ENCODE results near the gene CBX8. TPM values are rescaled to one million over a fixed set of nuclear protein-coding genes. Genes with fewer than 3 reads are reported as not detected.

The CBX8 gene
- total and polyA plus RNA-seq, 2 of the 8 experiments (the other 6 are each of a cell fraction or from before 2014, with no cell fraction given), result 0.09 to 2.1 TPM

DNA sequence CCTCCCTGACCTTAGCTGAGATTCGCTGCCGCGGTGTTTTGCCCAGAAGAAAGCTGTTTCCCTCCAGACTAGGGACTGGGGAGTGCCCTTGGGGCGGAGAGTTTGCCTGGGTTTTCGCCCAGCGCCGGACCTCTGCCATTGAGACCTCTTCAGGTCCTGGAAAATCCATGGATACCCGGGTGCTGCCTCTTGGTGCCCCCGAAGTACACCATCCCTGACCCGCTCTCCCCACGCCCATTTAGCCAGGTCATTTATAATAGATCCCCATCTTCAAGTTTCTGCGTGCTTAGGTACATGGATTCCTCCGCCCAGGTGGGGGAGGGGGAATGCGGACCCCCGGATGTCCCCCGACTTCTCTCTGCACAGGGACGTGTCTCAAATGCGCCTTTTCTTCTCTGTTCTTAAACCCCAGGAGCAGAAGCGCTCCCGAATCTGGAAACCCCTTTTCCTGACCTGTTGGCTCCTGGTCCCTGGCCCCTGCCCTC lies 15.0 kb upstream of the CBX8 start:
- H3K56ac ChIP-seq (replicated peaks; ENCODE audit: insufficient read length, low read depth, low read length), result no peak overlapping the region
- H3K23me2 ChIP-seq (ENCODE audit: low read depth, low read length), result peaks cover 6% of the 10 kb centered on the region
- peak overlapping the region; percentile 51 to 69 for H3K4me2 ChIP-seq (ENCODE audit: insufficient read depth in 1 of 2, low read depth in 2 of 2, low read length in 2 of 2)
- DNase-seq (ENCODE audit: low read depth in 1 of 2, low spot score in 2 of 2), result no peak
- no peak overlapping the region for H2BK120ac ChIP-seq (replicated peaks; ENCODE audit: low read depth, low read length)
- no peaks in the 10 kb centered on the region for H3K79me2 ChIP-seq (ENCODE audit: control insufficient read depth in 1 of 2, insufficient read depth in 2 of 2, low read length in 2 of 2)
- H3K4me1 ChIP-seq (replicated peaks in 1 of 4; ENCODE audit: control insufficient read depth in 3 of 4, insufficient read depth in 4 of 4, low read length in 3 of 4), result peaks cover 0 to 42% (median 36%) of the 10 kb centered on the region in 4 experiments; a peak in 6 of 7 replicates
- H2AK5ac ChIP-seq (ENCODE audit: low read depth, low read length), result no peak overlapping the region
- peak overlapping the region; percentile 10; the same call in 1 of the 2 replicates for H2BK5ac ChIP-seq (ENCODE audit: low read depth, low read length)
- no peak overlapping the region for H3K27ac ChIP-seq (ENCODE audit: low read depth, low read length)
- H3K27me3 ChIP-seq (replicated peaks in 1 of 4; ENCODE audit: control insufficient read depth in 3 of 4, extremely low read depth in 1 of 4, insufficient read depth in 3 of 4, low read length in 3 of 4), result peaks cover 86 to 95% (median 93%) of the 10 kb centered on the region in 4 experiments
- no peak overlapping the region for H3K4ac ChIP-seq (replicated peaks; ENCODE audit: insufficient read length, low read depth, low read length)
- no peak overlapping the region for H2AFZ ChIP-seq (ENCODE audit: low read length)
- CTCF ChIA-PET (ENCODE audit: partially characterized antibody), result interaction anchor here (0.9 to 19.1 kb wide), 15 partner anchors 8 to 167 kb away, joined by 3 to 576 read pairs (median 6); partner anchors contain the start of gene CBX4
- H3K36me3 ChIP-seq (ENCODE audit: control insufficient read depth in 2 of 4, insufficient read depth in 4 of 4, low read length in 3 of 4), result peaks cover 0 to 15% (median 0%) of the 10 kb centered on the region in 4 experiments; a peak in 1 of 8 replicates
- H2BK12ac ChIP-seq (ENCODE audit: low read depth, low read length), result peak overlapping the region; percentile 62
- WGBS, 2 experiments (ENCODE audit: extremely low coverage in 1 of 2, insufficient coverage in 1 of 2, insufficient read length in 1 of 2, insufficient replicate concordance in 2 of 2, low coverage in 1 of 2, low lambda C conversion rate in 2 of 2, missing lambda C conversion rate in 1 of 2), result 3% methylated on average over 20 of the region's 20 CpGs; no CpG with 5 or more reads in 1 of the 2 experiments
- peak overlapping the region; percentile 14; the same call in 1 of the 2 replicates for H4K8ac ChIP-seq (ENCODE audit: extremely low read depth, insufficient read depth, low read length)
- peaks cover 0 to 24% of the 10 kb centered on the region in 2 experiments for H4K20me1 ChIP-seq (replicated peaks in 1 of 2; ENCODE audit: control insufficient read depth in 1 of 2, insufficient read depth in 2 of 2, low read length in 2 of 2)
- POLR2A ChIA-PET (ENCODE audit: partially characterized antibody), result interaction anchor here (0.7 to 24.0 kb wide), 8 partner anchors 8 to 173 kb away, joined by 3 to 374 read pairs (median 16); partner anchors contain the start of genes CBX4 and CBX8
- no peaks in the 10 kb centered on the region for H3K9me3 ChIP-seq (ENCODE audit: insufficient read depth in 2 of 2, low read depth in 1 of 2, low read length in 1 of 2)
- no peak overlapping the region for H2BK20ac ChIP-seq (ENCODE audit: low read length)
- no peak overlapping the region for H4K5ac ChIP-seq (ENCODE audit: insufficient read length, low read depth, low read length)
- no peak overlapping the region for H3K23ac ChIP-seq (ENCODE audit: insufficient read length)
- no peak overlapping the region for H4K91ac ChIP-seq (replicated peaks; ENCODE audit: insufficient read length, low read length)
- H3K79me1 ChIP-seq (ENCODE audit: low read depth, low read length), result no peaks in the 10 kb centered on the region
- H3K4me3 ChIP-seq (ENCODE audit: extremely low read depth in 1 of 4, insufficient read depth in 2 of 4, low read depth in 3 of 4, low read length in 4 of 4), result peak overlapping the region in 2 of 4 experiments; percentile 1 to 53; a peak in 2 of 8 replicates
- H2BK15ac ChIP-seq (ENCODE audit: low read length), result no peak overlapping the region
- H3K9ac ChIP-seq (replicated peaks in 1 of 4; ENCODE audit: extremely low read depth in 1 of 4, low read depth in 3 of 4, low read length in 3 of 4), result no peak overlapping the region
- no peak overlapping the region for H3K14ac ChIP-seq (ENCODE audit: insufficient read length)
- FAIRE-seq, result no peak
- peak overlapping the region; percentile 65; the same call in 1 of the 2 replicates for H3K18ac ChIP-seq (ENCODE audit: extremely low read depth, low read length)
- TF ChIP-seq RNF2 (IDR thresholded peaks at IDR 0.05; ENCODE audit: borderline replicate concordance, low read depth, low read length, missing control alignments, poor library complexity, severe bottlenecking), result no peak
- TF ChIP-seq CTBP2 (IDR thresholded peaks at IDR 0.05; ENCODE audit: borderline replicate concordance, insufficient read depth, insufficient read length, low read length), result peak; percentile 21
- TF ChIP-seq, protein P1, sequence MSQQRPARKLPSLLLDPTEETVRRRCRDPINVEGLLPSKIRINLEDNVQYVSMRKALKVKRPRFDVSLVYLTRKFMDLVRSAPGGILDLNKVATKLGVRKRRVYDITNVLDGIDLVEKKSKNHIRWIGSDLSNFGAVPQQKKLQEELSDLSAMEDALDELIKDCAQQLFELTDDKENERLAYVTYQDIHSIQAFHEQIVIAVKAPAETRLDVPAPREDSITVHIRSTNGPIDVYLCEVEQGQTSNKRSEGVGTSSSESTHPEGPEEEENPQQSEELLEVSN (IDR thresholded peaks at IDR 0.05), result no peak; the same call in 1 of the 2 replicates
- peak; percentile 8 for TF ChIP-seq KDM4A (IDR thresholded peaks at IDR 0.05; ENCODE audit: low read depth, low read length, severe bottlenecking)
- no peak for TF ChIP-seq HDAC2 (IDR thresholded peaks at IDR 0.05; ENCODE audit: borderline replicate concordance in 1 of 2, low read depth in 2 of 2, low read length in 2 of 2)
- TF ChIP-seq BACH1 (IDR thresholded peaks at IDR 0.05; ENCODE audit: low read length), result no peak
- no peak for TF ChIP-seq TAF7 (optimal IDR thresholded peaks at IDR 0.05; ENCODE audit: borderline replicate concordance, low read depth, low read length)
- no peak for TF ChIP-seq CHD2 (IDR thresholded peaks at IDR 0.05; ENCODE audit: low read length)
- no peak for TF ChIP-seq CHD1 (IDR thresholded peaks at IDR 0.05; ENCODE audit: low read depth, low read length)
- peak; percentile 96 for TF ChIP-seq EZH2 (IDR thresholded peaks at IDR 0.05; ENCODE audit: low read depth, low read length, severe bottlenecking)

Data from H1 (cell line).